Activated T-helper 1 cell treated with anti-CD3 and anti-CD28 coated beads, Interleukin-2, amount 50 U/mL, for 16 hours (primary cell): Measurements from ENCODE around the gene MLLT10.
"Not testable (repeated sequence)": the region's sequence is repeated elsewhere in the genome, so short reads cannot be mapped to it uniquely, and the experiment has no call there.

ENCODE experiments used
- DNase-seq, 2 donors: peaks; one replicate each; pipeline ENCODE4 v3.0.0-alpha.2; 2020; ENCODE audit warnings: low read depth in 1 of 2, low spot score in 1 of 2

The MLLT10 gene

GRCh38 chr10:21574514-21574913 lies 40.5 kb downstream of the MLLT10 start:
- DNase-seq, result not testable (repeated sequence)

DNA sequence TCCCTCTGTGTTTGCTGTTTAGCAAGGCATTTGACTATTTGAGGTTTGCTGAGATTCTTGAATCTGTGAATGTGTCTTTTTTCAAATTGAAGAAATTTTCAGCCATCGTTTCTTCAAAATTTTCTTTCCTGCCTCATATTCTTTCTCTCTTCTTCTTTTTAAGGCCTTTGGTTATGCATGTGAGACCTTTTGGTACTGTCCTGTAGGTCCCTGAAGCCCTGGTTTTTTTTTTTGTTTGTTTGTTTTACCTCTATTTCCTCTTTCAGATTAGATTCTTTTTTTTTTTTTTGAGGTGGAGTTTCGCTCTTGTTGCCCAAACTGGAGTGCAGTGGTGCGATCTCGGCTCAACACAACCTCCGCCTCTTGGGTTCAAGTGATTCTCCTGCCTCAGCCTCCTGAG lies 45.3 kb downstream of the MLLT10 start:
- no peak for DNase-seq

- not testable (repeated sequence) for DNase-seq
Measured at GRCh38 chr10:21581421-21581834, 47.4 kb downstream of the MLLT10 start.

DNA sequence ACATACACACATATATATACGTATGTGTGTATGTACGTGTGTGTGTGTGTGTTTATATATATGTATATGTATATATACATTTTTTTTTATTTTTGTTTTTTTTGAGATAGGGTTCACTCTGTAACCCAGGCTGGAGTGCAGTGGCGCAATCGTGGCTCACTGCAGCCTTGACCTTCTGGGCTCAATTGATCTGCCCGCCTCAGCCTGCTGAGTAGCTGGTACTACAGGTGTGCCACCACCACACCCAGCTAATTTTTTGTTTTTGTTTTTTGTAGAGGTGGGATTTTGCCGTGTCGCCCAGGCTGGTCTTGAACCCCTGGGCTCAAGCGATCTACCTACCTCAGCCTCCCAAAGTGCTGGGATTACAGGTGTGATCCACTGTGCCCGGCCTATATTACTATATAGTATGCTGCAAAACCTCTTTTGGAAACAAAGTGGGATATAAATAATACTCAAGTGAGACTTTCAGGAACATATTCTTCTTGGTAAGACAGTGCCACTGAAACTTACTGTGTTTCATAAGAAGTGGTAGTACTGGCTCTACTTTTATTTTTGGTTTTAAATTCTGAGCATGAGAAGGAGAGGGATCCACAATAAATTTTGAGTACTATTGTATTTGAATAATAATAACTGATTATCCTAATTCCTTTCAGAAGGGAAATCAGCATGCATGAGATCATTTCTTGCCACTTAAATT lies 51.0 kb downstream of the MLLT10 start:
- no peak for DNase-seq

GRCh38 chr10:21587391-21587790 lies 53.4 kb downstream of the MLLT10 start:
- DNase-seq, result no peak

- not testable (repeated sequence) for DNase-seq
Measured at GRCh38 chr10:21588159-21588558, 54.1 kb downstream of the MLLT10 start.

- no peak for DNase-seq
Measured at GRCh38 chr10:21593986-21594385, 60.0 kb downstream of the MLLT10 start.

GRCh38 chr10:21599582-21599981 lies 65.5 kb downstream of the MLLT10 start:
- DNase-seq, result no peak

- no peak for DNase-seq
Measured at GRCh38 chr10:21600804-21601433, 66.9 kb downstream of the MLLT10 start.

DNA sequence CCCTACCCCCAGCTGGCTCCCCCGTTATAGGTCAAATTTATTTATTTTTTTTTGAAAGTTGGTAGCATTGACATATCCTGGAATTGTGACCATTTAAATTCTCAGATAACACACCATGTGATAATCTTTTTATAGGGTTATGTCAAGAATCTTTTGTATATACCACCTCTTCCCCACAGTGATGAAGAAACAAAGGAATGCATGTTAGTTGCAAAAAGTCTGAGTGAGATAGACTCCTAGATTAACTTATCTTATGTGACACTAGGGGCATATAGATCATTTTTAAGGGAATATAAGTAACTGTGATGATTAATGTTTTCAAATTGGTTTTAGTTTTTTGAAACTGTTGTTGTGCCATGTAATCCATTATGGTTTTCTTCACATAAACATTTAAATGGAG lies 68.3 kb downstream of the MLLT10 start:
- DNase-seq, result no peak

- no peak for DNase-seq
Measured at GRCh38 chr10:21603721-21604120, 69.7 kb downstream of the MLLT10 start.

GRCh38 chr10:21604651-21605050 lies 70.6 kb downstream of the MLLT10 start:
- no peak for DNase-seq

DNA sequence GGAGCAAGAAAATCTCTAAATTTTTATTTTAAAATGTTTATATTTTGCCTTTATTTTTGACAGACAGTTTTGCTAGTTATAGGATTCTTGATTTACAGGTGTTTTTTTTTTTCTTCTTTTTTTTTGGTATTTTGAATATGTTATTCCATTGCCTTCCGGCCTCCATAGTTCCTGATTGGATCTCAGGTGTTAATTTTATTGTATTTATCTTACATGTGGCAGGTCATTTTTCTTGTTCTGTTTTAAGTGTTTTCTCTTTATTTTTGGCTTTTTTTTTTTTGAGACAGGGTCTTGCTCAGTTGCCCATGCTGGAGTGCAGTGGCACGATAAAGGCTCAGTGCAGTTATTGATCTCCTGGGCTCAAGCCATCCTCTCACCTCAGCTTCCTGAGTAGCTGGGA lies 73.9 kb downstream of the MLLT10 start:
- DNase-seq, result no peak

DNA sequence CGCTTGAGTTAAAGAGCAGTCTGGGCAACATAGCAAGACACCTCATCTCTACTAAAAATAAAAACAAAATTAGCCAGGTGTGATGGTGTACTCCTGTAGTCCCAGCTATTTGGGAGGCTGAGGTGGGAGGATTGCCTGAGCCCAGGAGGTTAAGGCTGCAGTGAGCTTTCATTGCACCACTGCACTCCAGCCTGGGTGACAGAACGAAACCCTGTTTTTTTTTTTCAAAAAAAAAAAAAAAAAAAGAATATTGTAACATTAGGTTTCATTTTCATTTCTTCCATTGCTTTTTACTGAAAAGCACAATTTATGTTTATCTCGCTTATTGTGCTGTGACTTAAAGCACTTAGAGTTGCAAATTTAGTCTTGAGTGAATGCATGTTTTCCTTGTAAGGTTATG lies 80.0 kb downstream of the MLLT10 start:
- no peak for DNase-seq

GRCh38 chr10:21617267-21617666 lies 83.2 kb downstream of the MLLT10 start:
- DNase-seq, result no peak

DNA sequence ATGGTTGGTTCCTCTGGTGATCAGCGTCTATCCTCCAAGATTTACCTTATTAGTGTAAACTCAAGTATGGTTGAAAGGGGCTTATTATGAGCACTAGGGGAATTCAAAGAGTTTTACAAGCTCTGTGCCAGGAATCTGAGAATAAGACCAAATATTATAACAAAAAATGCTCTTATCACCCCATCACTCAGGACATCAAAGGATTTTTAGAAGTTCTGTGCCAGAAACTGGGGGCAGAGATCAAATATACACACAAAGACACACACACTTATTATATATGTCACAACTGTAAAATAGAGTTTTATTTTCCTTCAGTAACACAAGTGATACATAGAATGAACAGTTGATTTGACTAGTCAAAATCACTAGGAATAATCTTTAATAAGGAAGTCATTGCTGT lies 89.3 kb downstream of the MLLT10 start:
- no peak for DNase-seq

- not testable (repeated sequence) for DNase-seq
Measured at GRCh38 chr10:21624421-21624820, 90.4 kb downstream of the MLLT10 start.

- no peak for DNase-seq
Measured at GRCh38 chr10:21624951-21625350, 90.9 kb downstream of the MLLT10 start.

DNA sequence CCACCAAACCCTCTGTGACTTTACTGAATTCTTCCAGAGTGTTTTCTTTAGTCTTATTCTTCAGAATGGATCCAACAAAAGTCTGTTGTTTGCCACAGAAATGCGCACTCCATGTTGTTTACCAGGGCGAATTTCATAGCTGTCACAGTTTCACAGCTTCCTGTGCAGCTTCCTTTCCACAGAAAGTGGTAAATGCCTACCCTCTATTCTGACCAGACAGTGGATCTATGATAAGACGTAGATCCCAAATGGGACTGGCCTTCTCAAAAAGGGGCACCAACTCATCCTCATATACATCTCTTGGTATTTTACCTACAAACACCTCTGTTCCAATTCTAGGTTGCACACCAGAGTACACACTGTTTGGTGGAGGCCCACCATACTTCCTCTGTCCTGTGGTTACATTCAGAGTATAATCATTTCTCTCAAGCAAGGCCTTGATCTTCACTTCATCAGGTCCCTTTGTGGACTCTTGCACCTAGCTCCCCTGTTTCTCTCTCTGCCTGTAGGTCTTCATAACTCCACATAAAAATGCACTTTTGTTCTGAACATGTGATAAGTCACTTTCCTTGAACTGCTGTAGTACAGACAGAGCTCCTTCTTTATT lies 91.7 kb downstream of the MLLT10 start:
- no peak for DNase-seq

GRCh38 chr10:21626457-21627161 lies 92.6 kb downstream of the MLLT10 start:
- DNase-seq, result no peak

GRCh38 chr10:21627331-21627730 lies 93.3 kb downstream of the MLLT10 start:
- no peak for DNase-seq

GRCh38 chr10:21628023-21628422 lies 94.0 kb downstream of the MLLT10 start:
- no peak for DNase-seq
